GM12872 (cell line): ENCODE measurements around the gene ZNF331.

Experiments
- CTCF ChIP-seq: IDR thresholded peaks from 3 replicates; pipeline ENCODE4 v1.5.1; 2011; ENCODE audit warnings: low read depth, mild to moderate bottlenecking, low read length, moderate library complexity; ENCODE audit not compliant: insufficient read depth

ZNF331 gene

GRCh38 chr19:53595510-53595867 lies 57.5 kb downstream of the ZNF331 start:
- TF ChIP-seq CTCF, result no peak

- TF ChIP-seq CTCF, result no peak
Observed at GRCh38 chr19:53596056-53596455, 58.1 kb downstream of the ZNF331 start.

GRCh38 chr19:53597023-53597422 lies 59.1 kb downstream of the ZNF331 start:
- no peak for TF ChIP-seq CTCF

- no peak for TF ChIP-seq CTCF
Observed at GRCh38 chr19:53598361-53598760, 60.4 kb downstream of the ZNF331 start.

- TF ChIP-seq CTCF, result no peak
Observed at GRCh38 chr19:53600217-53600616, 62.3 kb downstream of the ZNF331 start.

GRCh38 chr19:53606031-53606430 lies 68.1 kb downstream of the ZNF331 start:
- TF ChIP-seq CTCF, result no peak

GRCh38 chr19:53608381-53608780 lies 70.4 kb downstream of the ZNF331 start:
- no peak for TF ChIP-seq CTCF

- no peak for TF ChIP-seq CTCF
Observed at GRCh38 chr19:53612762-53613526, 75.0 kb downstream of the ZNF331 start.
